ENCODE data around the gene SDCCAG8. TPM values are rescaled to one million over a fixed set of nuclear protein-coding genes. Genes with fewer than 3 reads are reported as not detected.

Gene SDCCAG8
- total and polyA plus RNA-seq, 2 donors from 2014 or later: 29.6 to 53.2 TPM

- TF ChIP-seq CTCF (IDR thresholded peaks at IDR 0.05; ENCODE audit: borderline replicate concordance, extremely low read depth, insufficient read depth): no peak
- no peaks in the 10 kb centered on the region for H3K27me3 ChIP-seq (ENCODE audit: control insufficient read depth, insufficient read depth, low read length)
- H3K9me3 ChIP-seq (ENCODE audit: control insufficient read depth in 2 of 3, insufficient read depth in 1 of 3, low read length in 3 of 3): no peaks in the 10 kb centered on the region
- no peak overlapping the region for H3K27ac ChIP-seq (ENCODE audit: low read depth in 2 of 2, low read length in 2 of 2)
- H3K4me3 ChIP-seq (ENCODE audit: low read length in 3 of 3): no peak overlapping the region
- FAIRE-seq (no peak), DNase-seq (peak in 1 of 5 donors; percentile 26)
- H3K36me3 ChIP-seq (ENCODE audit: control insufficient read depth in 2 of 3, insufficient read depth in 3 of 3, low read length in 3 of 3): no peaks in the 10 kb centered on the region
- H3K9ac ChIP-seq (ENCODE audit: low read length in 3 of 3): no peak overlapping the region
- no peaks in the 10 kb centered on the region for H3K4me1 ChIP-seq (ENCODE audit: control insufficient read depth in 2 of 3, insufficient read depth in 2 of 3, low read depth in 1 of 3, low read length in 3 of 3)
- intact Hi-C loops (cut with DNase I): no loop called here
Observed at GRCh38 chr1:243390162-243390791, 134.4 kb downstream of the SDCCAG8 start.

GRCh38 chr1:243391355-243391754 lies 135.5 kb downstream of the SDCCAG8 start:
- H3K9ac ChIP-seq (ENCODE audit: low read length in 3 of 3): no peak overlapping the region
- H3K27me3 ChIP-seq (ENCODE audit: control insufficient read depth, insufficient read depth, low read length): no peaks in the 10 kb centered on the region
- no peak overlapping the region for H3K27ac ChIP-seq (ENCODE audit: low read depth in 2 of 2, low read length in 2 of 2)
- no peaks in the 10 kb centered on the region for H3K9me3 ChIP-seq (ENCODE audit: control insufficient read depth in 2 of 3, insufficient read depth in 1 of 3, low read length in 3 of 3)
- FAIRE-seq (no peak), DNase-seq (peak in 1 of 5 donors; percentile 40)
- no peaks in the 10 kb centered on the region for H3K36me3 ChIP-seq (ENCODE audit: control insufficient read depth in 2 of 3, insufficient read depth in 3 of 3, low read length in 3 of 3)
- no peaks in the 10 kb centered on the region for H3K4me1 ChIP-seq (ENCODE audit: control insufficient read depth in 2 of 3, insufficient read depth in 2 of 3, low read depth in 1 of 3, low read length in 3 of 3)
- TF ChIP-seq CTCF (IDR thresholded peaks at IDR 0.05; ENCODE audit: borderline replicate concordance, extremely low read depth, insufficient read depth): no peak
- intact Hi-C loops (cut with DNase I): no loop called here
- H3K4me3 ChIP-seq (ENCODE audit: low read length in 3 of 3): no peak overlapping the region

GRCh38 chr1:243393096-243393495 lies 137.3 kb downstream of the SDCCAG8 start:
- intact Hi-C loops (cut with DNase I): no loop called here
- Histone ChIP-seq H3K27ac (ENCODE audit: low read depth in 2 of 2, low read length in 2 of 2) (no peak overlapping the region), H3K9me3 (ENCODE audit: control insufficient read depth in 2 of 3, insufficient read depth in 1 of 3, low read length in 3 of 3) (no peaks in the 10 kb centered on the region), H3K36me3 (ENCODE audit: control insufficient read depth in 2 of 3, insufficient read depth in 3 of 3, low read length in 3 of 3) (no peaks in the 10 kb centered on the region), H3K4me3 (ENCODE audit: low read length in 3 of 3) (no peak overlapping the region), H3K4me1 (ENCODE audit: control insufficient read depth in 2 of 3, insufficient read depth in 2 of 3, low read depth in 1 of 3, low read length in 3 of 3) (no peaks in the 10 kb centered on the region), H3K27me3 (ENCODE audit: control insufficient read depth, insufficient read depth, low read length) (no peaks in the 10 kb centered on the region), H3K9ac (ENCODE audit: low read length in 3 of 3) (no peak overlapping the region)
- no peak for TF ChIP-seq CTCF (IDR thresholded peaks at IDR 0.05; ENCODE audit: borderline replicate concordance, extremely low read depth, insufficient read depth)
- FAIRE-seq (no peak), DNase-seq (peak in 1 of 5 donors; percentile 50)

- Histone ChIP-seq H3K4me3 (ENCODE audit: low read length in 3 of 3) (no peak overlapping the region), H3K9ac (ENCODE audit: low read length in 3 of 3) (no peak overlapping the region), H3K9me3 (ENCODE audit: control insufficient read depth in 2 of 3, insufficient read depth in 1 of 3, low read length in 3 of 3) (no peaks in the 10 kb centered on the region), H3K4me1 (ENCODE audit: control insufficient read depth in 2 of 3, insufficient read depth in 2 of 3, low read depth in 1 of 3, low read length in 3 of 3) (no peaks in the 10 kb centered on the region), H3K36me3 (ENCODE audit: control insufficient read depth in 2 of 3, insufficient read depth in 3 of 3, low read length in 3 of 3) (no peaks in the 10 kb centered on the region), H3K27me3 (ENCODE audit: control insufficient read depth, insufficient read depth, low read length) (no peaks in the 10 kb centered on the region), H3K27ac (ENCODE audit: low read depth in 2 of 2, low read length in 2 of 2) (no peak overlapping the region)
- DNase-seq (no peak), FAIRE-seq (no peak)
- intact Hi-C loops (cut with DNase I): no loop called here
- TF ChIP-seq CTCF (IDR thresholded peaks at IDR 0.05; ENCODE audit: borderline replicate concordance, extremely low read depth, insufficient read depth): no peak
Observed at GRCh38 chr1:243394066-243394465, 138.2 kb downstream of the SDCCAG8 start.

Data from kidney (tissue), 14 donors.